ENCODE data around the gene LAMA2.

- TF ChIP-seq CTCF (conservative IDR thresholded peaks at IDR 0.05; ENCODE audit: low read length) (no peak), EZH2phosphoT487 (IDR thresholded peaks at IDR 0.05; ENCODE audit: borderline replicate concordance) (no peak)
Observed at GRCh38 chr6:129292836-129293235, 409.9 kb downstream of the LAMA2 start.
